NCI-H2029 (cell line): ENCODE results near the gene BLOC1S4.
"Not testable (repeated sequence)": the region's sequence is repeated elsewhere in the genome, so short reads cannot be mapped to it uniquely, and the experiment has no call there.

Experiments used
- DNase-seq: peaks from one replicate; lab custom pipeline; 2025; lab: John Stamatoyannopoulos, UW

Gene BLOC1S4

GRCh38 chr4:6742507-6742906 is 26.5 kb downstream of the BLOC1S4 start:
- DNase-seq, result no peak

- DNase-seq, result no peak
These were observed 27.0 kb downstream of the BLOC1S4 start for GRCh38 chr4:6742989-6743388.

- peak; percentile 93 for DNase-seq
These were observed 30.8 kb downstream of the BLOC1S4 start for GRCh38 chr4:6746721-6747293.

GRCh38 chr4:6747294-6748051 is 31.5 kb downstream of the BLOC1S4 start:
- peak; percentile 89 for DNase-seq

GRCh38 chr4:6748286-6748685 is 32.3 kb downstream of the BLOC1S4 start:
- no peak for DNase-seq

GRCh38 chr4:6749340-6750171 is 33.6 kb downstream of the BLOC1S4 start:
- DNase-seq, result peak; percentile 32

DNA sequence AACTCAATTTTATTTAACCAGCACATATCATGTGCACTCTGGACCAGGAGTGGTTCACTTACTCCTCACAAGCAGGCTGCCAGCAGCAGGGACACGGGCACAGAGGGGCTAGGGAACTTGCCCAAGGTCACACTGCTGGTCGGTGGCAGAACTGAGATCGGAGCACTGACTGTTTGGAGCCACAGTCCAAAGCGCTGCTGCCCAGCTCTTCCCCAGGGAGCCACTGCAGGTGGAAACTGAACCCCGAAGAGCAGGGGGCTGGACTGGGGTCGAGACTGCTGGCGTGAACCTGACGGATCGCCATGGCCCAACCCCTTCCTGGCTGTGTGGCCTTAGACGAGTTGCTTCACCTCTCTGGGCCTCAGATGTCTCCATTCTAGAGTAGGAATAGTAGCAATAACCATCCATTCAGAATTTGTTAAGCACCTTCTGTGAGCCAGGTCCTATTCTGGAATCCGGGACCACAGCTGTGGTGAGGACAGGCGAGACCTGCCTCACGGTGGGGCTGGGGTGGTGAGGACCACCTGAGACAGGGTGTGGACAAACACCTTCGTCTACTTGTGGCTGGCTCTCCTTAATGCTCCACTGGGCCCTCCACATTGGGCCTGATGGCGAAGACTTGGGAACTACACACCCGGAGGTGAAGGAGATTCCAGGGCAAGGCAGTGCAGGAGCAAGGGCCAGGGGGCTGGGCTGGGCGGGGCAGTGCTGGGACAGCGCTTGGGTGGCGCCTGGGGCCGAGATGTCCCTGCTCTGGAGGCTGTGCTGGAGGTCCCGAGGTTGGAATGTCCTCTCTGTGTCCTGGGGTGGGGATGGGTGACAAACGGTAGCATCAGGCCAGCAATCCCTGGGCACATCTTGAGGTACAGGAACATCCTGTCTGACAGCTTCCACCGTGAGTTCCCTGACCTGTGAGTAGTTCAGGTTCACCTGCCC is 34.6 kb downstream of the BLOC1S4 start:
- DNase-seq, result no peak

GRCh38 chr4:6751611-6752485 is 35.9 kb downstream of the BLOC1S4 start:
- peak; percentile 45 for DNase-seq

DNA sequence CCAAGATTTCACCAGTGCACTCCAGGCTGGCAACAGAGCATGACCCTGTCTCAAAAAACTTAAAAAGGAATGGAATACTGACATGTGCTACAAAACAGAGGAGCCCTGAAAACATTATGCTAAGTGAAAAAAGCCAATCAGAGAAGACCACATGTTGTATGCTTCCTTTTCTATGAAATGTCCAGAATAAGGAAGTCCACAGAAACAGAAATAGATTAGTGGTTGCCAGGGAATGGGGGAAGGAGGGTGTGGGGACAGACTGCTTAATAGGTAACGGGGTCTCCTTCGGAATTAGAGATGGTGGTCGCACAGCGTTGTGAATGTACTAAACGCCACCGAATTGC is 36.5 kb downstream of the BLOC1S4 start:
- no peak for DNase-seq

DNA sequence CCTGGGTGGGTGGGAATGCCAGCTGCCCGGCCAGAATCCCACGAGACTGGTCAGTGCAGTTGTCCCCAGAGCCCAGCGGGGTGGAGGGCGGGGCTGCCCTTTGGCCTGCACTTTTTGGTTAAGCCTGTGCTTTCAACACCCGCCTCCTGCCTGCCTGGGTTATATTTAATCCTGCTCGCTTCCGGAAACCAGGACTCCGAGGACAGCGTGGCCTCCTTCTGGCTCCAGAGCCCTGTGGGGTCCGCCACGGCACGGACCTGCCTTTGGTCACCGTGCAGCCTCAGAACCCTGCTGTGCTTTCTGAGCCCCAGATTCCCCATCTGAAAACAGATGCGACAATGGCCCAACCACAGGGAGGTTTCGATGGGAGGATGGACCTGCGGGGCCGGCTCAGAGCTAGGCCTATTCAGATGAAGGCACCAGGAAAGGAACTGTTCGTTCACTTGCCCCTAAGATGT is 37.2 kb downstream of the BLOC1S4 start:
- no peak for DNase-seq

DNA sequence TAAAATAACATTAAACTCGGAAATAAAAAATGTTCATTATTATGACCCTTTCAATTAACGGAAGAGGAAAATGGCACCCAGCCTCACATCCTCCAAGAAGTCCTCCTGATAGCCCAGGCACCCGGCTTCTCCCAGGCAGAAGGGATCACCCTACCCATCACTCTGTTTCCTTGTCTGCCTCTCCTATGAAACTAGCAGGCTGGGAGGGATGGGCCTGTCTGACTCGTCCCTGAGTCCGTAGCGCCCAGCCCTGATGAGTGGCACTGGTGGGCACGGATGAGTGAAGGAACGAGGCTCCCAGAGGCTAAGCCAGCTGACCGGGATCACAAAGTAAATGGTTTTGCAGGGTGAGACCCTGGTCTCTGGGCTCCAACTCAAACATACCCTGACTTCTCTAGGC is 37.9 kb downstream of the BLOC1S4 start:
- no peak for DNase-seq

GRCh38 chr4:6754481-6755087 is 38.6 kb downstream of the BLOC1S4 start:
- no peak for DNase-seq

GRCh38 chr4:6755088-6755753 is 39.2 kb downstream of the BLOC1S4 start:
- DNase-seq, result no peak

DNA sequence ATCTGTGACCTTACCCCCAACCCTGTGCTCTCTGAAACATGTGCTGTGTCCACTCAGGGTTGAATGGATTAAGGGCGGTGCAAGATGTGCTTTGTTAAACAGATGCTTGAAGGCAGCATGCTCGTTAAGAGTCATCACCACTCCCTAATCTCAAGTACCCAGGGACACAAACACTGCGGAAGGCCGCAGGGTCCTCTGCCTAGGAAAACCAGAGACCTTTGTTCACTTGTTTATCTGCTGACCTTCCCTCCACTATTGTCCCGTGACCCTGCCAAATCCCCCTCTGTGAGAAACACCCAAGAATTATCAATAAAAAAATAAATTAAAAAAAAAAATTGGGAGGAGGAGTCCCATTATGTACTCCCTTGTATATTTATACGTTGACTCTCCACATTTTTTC is 40.4 kb downstream of the BLOC1S4 start:
- DNase-seq, result not testable (repeated sequence)

GRCh38 chr4:6758728-6759127 is 42.8 kb downstream of the BLOC1S4 start:
- DNase-seq, result no peak

DNA sequence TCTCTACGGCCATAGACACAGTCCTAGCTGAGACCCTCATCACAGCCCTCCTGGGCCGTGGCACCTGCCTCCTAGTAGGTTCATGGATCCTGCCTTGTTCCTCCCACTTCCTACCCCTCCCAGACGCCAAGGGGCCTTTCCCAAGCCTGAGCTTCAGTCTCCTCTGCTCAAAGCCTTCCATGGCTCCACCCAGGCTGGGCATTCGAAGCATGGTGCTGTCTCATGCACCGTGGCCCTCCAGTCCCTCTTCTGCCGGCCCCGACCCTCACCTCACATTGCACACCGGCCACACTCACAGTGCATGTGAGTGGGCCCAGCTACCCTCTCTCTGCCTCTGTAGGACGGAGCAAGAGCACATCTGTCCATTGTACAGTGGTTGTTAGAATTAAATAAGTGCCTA is 44.9 kb downstream of the BLOC1S4 start:
- DNase-seq, result no peak

GRCh38 chr4:6761649-6762615 is 46.0 kb downstream of the BLOC1S4 start:
- DNase-seq, result no peak

GRCh38 chr4:6763330-6763851 is 47.4 kb downstream of the BLOC1S4 start:
- no peak for DNase-seq
